Sciatic nerve (tissue), 2 donors: ENCODE data around the gene TPM1. TPM values are rescaled to one million over a fixed set of nuclear protein-coding genes. Genes with fewer than 3 reads are reported as not detected.
"Not testable (repeated sequence)": the region's sequence is repeated elsewhere in the genome, so short reads cannot be mapped to it uniquely, and the experiment has no call there.

Source experiments
- ATAC-seq: fragments of 200-7000 bp; cut with Tn5 transposase; one replicate; pipeline ENCODE4 v1.9.1; 2020; ENCODE audit warnings: mild to moderate bottlenecking, moderate library complexity
- DNase-seq: peaks from one replicate; pipeline ENCODE4 v3.0.0-alpha.2; 2020; ENCODE audit warnings: low spot score
- intact Hi-C: fragments of 100-400 bp; cut with DNase I; formaldehyde crosslinking; loops from one replicate; pipeline ENCODE4 v1.14.2; 2022
- total RNA-seq: library from RNA; stranded (reverse); fragmentation: NEBNext Ultra II Directional; extraction: Animal tissue kit (Norgen Biotek cat#: 25700); gene quantifications from one replicate; pipeline ENCODE4 v1.2.1, GENCODE V29; 2021
- donor health status: DM: no; HTN: no; CAD: no.
- donor health status: DM: no; HTN: no; CAD: no.

TPM1 gene
- total RNA-seq, 1 donor from 2014 or later: 396 TPM

DNA sequence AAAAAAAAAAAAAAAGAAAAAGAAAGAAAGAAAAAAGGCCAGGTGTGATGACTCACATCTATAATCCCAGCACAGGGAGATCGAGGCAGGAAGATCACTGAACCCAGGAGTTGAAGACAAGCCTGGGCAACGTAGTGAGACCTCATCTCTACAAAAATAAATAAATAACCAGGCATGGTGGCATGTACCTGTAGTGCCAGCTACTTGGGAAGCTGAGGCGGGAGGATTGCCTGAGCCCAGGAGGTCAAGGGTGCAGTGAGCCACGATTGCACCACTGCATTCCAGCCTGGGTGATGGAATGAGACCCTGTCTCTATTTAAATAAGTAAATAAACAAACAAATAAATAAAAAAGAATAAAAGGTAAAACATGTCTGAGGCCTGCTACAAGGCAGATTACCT is 39.8 kb downstream of the TPM1 start:
- no peak for ATAC-seq
- intact Hi-C loops: no loop called here
- DNase-seq: no peak

DNA sequence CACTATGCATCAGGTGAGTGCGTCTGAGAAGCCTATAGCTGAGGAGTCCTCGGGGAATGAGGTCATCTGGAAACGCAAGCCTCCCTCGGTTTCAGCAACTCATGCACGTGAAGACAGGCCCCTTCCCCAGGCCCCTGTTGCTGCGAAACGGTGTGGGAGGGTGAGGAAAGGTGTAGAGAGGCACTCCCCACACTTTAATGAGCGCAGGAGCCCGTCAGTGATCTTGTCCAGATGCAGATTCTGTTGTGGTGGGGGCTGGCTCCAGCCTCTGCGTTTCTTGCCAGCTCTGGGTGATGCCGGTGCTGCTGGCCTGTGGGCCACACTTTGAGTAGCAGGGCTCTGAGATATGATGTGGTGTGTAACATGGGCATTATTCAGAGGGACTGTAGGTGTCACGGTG is 40.5 kb downstream of the TPM1 start:
- intact Hi-C loops: no loop called here
- no peak for ATAC-seq
- DNase-seq: no peak

DNA sequence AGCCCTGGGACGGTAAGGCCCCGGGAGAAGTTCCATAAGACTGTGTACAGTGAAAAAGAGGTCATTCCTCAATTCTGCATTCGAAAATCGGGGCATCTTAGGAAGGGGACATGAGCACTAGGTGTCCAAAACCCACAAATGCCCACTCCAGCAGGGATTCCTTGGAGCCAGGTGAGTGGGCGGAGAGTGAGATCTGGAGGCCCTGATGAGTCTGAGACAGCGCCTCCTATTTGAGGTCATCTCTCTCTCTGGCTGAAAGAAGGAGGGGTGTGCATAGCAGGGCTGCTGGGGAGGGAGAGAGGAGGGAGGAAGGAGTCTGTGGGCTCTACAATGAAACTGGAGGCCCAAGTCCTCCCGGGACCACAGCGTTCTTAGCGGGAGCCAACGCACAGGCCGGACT is 41.0 kb downstream of the TPM1 start:
- DNase-seq (no peak), ATAC-seq (no peak)
- intact Hi-C loops: no loop called here

DNA sequence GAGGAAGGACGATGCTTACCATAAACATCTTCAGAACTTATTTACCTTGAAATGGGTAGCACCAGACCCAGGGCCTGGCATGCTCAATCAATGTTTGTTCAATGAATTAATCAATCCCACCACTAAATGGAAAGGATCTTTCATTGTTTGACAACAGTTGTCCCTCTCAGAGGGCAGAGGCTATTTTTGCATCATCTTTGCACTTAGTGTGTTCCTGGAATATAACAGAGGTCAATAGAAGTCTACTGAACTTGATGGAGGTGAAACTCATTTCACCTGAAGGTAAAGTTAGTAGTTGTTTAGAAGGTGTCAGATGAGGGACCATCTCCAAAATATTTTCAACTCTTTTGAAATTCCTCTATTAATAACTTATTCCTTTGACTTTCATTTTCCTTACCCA is 42.3 kb downstream of the TPM1 start:
- intact Hi-C loops: no loop called here
- no peak for DNase-seq
- no peak for ATAC-seq

DNA sequence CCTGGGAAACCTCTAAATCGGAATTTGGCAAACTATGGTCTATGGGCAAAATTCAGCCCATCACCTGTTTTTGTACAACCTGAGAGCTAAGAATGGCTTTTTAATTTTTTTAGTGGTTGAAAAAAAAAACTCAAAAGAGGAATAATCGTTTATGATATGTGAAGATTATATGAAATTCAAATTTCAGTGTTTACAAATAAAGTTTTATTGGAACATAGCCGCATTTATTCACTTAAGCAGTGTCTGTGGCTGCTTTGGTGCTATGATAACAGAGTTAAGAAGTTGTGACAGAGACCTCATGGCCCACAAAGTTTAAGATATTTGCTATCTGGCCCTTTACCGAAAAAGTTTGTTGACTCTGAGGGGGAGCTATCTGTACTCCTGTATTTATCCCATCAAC is 42.7 kb downstream of the TPM1 start:
- no peak for ATAC-seq
- no peak for DNase-seq
- intact Hi-C loops: no loop called here

DNA sequence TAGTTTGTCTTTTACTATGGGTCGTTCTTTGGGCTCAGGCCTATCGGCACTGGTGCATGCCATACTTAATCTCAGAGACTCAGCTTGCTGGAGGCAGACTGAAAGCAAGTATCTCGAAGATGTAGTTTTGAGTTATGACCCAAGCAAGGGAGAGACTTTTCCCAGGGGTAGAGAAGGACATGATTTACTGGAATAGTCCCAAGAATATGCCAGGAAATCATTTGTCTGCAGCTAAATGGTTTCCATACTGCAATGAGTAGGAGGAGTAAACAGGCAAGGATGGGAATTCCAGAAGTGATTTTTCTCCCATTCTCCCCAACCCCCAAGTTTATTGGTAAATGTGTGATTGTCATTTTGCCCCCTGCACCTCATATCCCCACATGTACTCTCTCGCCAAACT is 43.7 kb downstream of the TPM1 start:
- no peak for ATAC-seq

DNA sequence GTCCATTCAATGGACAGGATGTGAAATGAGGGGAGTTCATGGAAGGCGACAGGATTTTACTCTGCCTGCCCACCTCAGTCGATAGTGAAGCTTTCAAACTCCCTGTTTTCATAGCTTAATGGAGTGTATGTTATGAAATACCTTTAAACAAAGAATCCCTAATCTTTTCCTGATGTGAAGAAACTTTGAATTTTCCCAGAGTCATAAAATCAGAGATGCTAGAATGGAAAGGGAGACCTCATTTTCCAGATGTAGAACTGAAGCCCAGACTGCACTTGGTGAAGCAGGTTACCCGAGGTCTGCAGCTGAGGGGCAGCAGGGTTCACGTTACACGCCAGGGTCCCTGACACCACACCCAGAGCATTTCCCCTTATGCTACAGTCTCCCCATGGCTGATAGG is 44.4 kb downstream of the TPM1 start:
- DNase-seq: no peak
- intact Hi-C loops: no loop called here
- no peak for ATAC-seq

More for the DNA sequence above, 43.7 kb downstream of the TPM1 start:
- intact Hi-C loops: no loop called here
- DNase-seq: no peak

DNA sequence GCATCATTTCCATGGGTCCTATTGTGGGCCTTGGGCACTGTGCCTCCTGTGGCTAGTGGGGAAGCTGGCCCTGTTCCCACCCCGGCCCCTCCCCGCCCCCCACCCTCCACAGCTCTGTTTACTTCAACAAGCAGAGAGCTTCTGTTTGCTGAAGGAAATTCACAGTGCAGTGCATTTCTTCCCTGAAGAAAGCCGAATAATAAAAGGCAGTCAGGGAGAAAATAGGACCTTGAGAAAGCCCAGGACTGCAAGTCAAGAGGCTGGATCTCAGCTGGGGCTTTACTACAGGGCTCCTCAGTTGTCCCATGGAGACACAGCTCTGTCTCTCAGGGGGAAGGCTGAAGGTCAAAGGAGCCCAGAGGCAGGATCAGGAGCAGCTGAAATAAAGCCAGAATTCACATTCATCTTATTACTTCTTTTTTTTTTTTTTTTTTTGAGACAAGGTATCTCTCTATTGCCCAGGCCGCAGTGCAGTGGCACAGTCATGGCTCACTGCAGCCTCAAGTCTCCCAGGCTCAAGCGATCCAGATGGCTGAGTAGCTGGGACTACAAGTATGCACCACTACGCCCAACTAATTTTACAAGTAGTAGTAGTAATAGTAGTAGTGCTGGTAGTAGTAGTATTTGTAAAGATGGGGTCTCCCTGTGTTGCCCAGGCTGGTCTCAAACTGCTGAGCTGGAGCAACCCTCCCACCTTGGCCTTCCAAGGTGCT is 46.1 kb downstream of the TPM1 start:
- DNase-seq (no peak), ATAC-seq (peak; percentile 31)
- intact Hi-C loops: no loop called here

DNA sequence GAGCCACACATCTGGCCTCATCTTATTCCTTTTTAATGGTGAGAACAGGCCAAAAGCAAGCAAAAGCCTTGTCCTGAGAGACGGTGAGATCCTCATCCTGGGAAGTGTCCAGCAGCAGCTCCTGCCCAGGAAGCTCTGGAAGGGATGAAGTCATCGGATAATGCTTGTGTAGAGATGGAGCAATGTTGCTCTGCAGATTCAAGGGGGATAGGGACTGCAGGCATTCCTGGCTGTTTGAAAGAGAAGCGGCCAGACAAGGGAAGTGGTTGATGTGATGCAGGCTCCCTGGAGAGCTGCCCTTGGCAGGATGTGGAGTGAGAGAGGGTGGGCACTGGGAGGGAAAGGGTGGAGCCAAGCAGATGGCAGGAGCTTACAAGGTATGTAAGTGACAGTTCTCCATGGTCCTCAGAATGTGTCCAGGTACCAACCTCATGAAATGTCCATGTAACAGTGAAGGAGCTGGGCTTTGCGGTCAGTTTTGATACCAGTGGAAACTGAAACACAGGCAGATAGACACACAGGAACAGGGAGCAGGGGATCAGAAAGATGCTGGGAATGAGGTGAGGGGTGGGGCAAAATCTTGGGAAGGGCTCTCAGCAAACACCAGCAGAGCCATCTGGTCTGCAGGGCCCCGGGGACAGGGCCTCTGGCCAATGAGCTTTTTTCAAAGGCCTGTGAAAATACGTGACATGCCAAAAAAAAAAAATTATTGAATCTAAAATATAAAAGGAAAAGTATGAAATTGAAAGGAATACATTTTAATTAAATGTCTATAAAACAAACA is 46.9 kb downstream of the TPM1 start:
- no peak for DNase-seq
- intact Hi-C loops: loop anchor here (5.0 to 10.0 kb wide), 3 partner anchors 42 to 305 kb away; no protein-coding TSS in a partner anchor
- peak; percentile 84 for ATAC-seq

DNA sequence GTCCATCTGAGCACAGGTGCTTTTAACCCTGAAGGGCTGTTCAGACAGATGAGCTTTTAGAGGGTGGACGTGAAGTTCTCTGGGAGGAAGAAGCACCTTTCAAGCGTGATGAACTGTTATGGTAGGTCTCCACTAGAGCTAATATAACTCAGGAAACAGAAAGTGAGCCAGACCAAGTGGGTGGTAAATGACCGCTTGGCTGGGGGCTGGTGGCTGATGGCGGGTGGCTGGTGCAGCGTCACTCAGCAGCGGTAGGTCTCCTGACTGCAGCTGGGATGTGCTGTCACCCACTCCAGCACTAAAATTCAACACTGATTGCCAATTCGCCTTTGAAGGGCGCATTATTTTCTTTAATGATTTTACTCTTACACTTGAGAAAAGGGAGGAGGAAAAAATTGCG is 47.9 kb downstream of the TPM1 start:
- intact Hi-C loops: loop anchor here (5.0 to 10.0 kb wide), 3 partner anchors 43 to 306 kb away; no protein-coding TSS in a partner anchor
- no peak for ATAC-seq
- no peak for DNase-seq

DNA sequence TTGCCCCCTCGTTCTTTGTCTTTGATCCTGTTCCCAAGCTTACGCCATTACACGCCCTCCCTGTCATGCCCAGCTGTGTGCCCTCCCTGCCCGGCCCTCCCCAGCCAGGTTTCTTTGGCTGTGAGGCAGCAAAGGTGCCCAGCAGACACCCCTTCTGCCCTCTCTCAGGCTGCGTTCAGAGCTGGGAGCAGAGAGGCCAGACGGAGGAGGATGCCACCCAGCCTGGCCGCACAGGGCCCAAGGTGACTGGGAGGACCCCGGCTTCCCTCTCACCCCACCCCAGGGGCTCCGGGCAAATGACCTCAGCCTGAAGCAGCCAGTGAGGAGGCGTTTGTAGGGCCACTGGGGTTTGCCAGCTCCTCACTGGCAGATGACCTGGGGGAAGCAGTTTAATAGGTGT is 48.3 kb downstream of the TPM1 start:
- ATAC-seq (no peak), DNase-seq (no peak)
- intact Hi-C loops: loop anchor here (5.0 to 10.0 kb wide), 3 partner anchors 44 to 306 kb away; no protein-coding TSS in a partner anchor

DNA sequence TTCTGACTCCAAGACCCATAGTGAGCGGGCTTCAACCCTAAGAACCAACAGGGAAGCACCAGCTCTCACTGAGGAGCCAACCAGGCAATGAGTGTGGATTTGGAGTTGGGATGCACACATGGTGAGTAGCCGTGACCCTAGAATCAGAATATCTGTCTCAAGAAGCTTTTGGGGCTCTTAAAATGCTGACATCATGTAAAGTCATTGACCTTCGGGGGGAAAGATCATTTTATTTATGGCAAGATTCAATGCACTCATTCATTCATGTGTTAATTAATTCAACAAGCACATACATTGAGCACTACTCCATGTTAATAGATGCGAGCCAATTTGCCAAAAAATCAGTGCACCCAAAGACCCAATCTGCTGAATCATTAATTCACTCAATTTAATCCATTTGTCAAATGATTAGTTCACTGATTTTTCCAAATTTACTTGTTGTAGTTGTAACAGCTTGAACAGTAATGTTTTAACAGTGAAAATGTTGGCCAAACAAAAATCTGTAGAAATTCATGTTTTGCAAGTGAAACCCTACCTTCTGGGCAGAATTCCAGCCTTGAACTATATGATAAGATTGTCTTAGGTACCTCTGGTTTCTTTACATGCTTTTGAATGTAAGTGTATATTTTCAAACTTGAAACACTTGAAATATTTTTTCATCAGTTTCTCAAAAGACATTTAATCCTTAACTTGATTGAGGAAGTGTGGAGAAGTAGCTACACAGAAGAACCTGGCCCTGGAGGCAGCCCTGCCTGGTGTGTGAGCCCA is 49.3 kb downstream of the TPM1 start:
- ATAC-seq (no peak), DNase-seq (no peak)
- intact Hi-C loops: loop anchor here (5.0 to 10.0 kb wide), 3 partner anchors 45 to 307 kb away; no protein-coding TSS in a partner anchor

DNA sequence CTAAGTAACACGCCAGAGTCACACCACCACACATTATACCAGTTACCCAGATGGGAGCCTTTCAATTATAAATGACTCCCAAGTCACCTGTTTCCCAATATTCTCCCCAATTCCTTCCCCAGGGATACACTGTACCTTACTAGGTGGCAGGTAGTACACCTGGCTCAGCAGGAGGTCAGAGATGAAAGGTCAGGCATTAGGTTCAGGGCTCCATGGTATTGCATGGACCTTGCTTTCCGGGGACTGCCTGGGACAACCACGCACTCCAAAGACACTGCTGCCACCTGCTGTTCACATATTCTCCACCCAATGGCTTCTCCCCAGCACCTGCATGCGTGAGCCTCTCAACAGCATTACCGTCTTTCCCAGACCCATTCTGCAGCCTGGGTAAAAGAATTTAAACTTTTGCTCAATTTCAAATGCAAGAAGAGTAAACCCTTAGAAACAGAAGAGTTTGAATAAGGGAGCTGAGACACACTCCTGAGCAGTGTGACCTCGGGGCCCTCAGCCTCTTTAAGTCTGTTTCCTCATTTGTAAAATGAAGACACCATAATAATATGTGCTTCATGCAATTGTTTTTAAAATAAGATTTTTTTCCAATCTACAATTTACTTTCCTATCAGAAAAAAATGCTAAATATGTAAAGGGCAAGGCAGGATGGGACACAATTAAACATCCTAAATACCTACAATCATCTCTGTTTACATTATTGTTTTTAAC is 51.1 kb downstream of the TPM1 start:
- intact Hi-C loops: loop anchor here (5.0 to 10.0 kb wide), 3 partner anchors 46 to 309 kb away; no protein-coding TSS in a partner anchor
- ATAC-seq (peak; percentile 91), DNase-seq (peak; percentile 91)

DNA sequence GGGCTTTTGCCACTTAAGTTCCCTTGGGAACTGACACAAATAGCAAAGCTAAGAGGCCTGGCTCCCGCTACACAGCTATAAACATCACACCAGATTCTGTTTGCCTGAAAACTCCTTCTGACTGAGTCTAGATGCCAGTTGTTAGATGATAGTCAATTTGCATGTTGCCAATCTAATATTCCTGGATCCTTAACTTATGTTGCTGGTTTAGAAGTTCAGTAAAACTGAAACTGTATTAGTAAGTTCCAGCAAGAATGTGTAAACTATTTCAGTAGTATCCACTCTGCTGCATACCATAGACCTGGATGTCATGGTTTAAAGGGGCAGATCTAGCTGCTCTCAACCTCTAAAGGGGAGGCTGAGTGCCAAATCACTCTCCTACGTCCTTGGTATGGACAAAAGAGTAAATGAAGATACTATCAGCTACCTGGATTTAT is 52.0 kb downstream of the TPM1 start:
- intact Hi-C loops: loop anchor here (5.0 to 10.0 kb wide), 3 partner anchors 47 to 310 kb away; no protein-coding TSS in a partner anchor
- no peak for ATAC-seq

DNA sequence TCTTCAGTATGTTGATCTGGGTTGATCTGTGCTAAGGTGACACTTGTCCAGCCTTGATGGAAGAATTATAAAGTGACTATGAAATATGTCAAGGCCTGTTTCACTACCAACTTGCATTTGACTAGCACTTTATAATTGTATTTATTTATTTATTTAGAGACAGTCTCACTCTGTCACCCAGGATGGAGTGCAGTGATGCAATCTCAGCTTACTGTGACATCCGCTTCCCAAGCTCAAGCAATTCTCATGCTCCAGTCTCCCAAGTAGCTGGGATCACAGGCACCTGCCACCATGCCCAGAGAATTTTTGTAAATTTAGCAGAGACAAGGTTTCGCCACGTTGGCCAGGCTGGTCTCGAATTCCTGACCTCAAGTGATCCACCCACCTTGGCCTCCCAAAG is 53.6 kb downstream of the TPM1 start:
- intact Hi-C loops: loop anchor here (10.0 kb wide), 2 partner anchors 251 to 311 kb away; no protein-coding TSS in a partner anchor

More for the DNA sequence above, 52.0 kb downstream of the TPM1 start:
- no peak for DNase-seq

DNA sequence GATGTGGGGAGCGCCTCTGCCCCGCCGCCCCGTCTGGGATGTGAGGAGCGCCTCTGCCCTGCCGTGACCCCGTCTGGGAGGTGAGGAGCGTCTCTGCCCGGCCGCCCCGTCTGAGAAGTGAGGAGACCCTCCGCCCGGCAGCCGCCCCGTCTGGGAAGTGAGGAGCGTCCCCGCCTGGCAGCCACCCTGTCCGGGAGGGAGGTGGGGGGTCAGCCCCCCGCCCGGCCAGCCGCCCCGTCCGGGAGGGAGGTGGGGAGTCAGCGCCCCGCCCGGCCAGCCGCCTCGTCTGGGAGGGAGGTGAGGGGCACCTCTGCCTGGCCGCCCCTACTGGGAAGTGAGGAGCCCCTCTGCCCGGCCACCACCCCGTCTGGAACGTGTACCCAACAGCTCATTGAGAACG is 56.4 kb downstream of the TPM1 start:
- intact Hi-C loops: loop anchor here (10.0 kb wide), 2 partner anchors 254 to 314 kb away; no protein-coding TSS in a partner anchor
- not testable (repeated sequence) for DNase-seq, ATAC-seq

More for the DNA sequence above, 53.6 kb downstream of the TPM1 start:
- ATAC-seq (no peak), DNase-seq (no peak)

DNA sequence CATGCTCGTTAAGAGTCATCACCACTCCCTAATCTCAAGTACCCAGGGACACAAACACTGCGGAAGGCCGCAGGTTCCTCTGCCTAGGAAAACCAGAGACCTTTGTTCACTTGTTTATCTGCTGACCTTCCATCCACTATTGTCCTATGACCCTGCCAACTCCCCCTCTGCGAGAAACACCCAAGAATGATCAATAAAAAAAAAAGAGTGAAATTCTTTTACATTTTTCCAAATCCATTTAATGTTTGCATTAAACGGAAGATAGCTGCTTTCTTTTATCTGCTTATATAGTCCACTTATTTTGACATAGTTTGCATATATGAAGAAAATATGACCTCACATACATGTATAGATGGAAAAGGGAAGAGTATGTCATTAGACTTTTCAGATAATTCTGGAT is 57.0 kb downstream of the TPM1 start:
- ATAC-seq, DNase-seq: not testable (repeated sequence)
- intact Hi-C loops: loop anchor here (10.0 kb wide), 2 partner anchors 255 to 315 kb away; no protein-coding TSS in a partner anchor

DNA sequence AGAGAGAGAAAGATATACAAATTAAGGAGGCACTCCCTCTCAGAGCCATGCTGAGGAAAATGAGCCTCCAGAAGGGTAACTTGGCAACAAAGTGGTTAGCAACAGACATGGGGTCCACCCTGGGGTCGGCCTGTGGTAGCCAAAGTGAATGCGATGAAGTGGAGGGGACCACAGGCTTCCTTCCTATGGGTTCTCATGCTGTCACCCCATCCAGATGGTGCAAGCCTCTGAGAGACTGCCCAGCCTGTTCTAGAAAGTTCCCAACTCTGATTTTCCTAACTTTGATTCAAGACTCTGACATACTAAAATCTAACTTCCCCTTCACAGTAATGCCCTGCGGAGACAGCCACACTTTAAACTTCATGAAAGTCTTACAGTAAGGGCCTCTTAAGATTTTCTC is 60.9 kb downstream of the TPM1 start:
- ATAC-seq (no peak), DNase-seq (no peak)
- intact Hi-C loops: no loop called here
